Measurements from ENCODE around the gene PON2.
"Not testable (repeated sequence)": the region's sequence is repeated elsewhere in the genome, so short reads cannot be mapped to it uniquely, and the experiment has no call there.

PON2 gene

DNA sequence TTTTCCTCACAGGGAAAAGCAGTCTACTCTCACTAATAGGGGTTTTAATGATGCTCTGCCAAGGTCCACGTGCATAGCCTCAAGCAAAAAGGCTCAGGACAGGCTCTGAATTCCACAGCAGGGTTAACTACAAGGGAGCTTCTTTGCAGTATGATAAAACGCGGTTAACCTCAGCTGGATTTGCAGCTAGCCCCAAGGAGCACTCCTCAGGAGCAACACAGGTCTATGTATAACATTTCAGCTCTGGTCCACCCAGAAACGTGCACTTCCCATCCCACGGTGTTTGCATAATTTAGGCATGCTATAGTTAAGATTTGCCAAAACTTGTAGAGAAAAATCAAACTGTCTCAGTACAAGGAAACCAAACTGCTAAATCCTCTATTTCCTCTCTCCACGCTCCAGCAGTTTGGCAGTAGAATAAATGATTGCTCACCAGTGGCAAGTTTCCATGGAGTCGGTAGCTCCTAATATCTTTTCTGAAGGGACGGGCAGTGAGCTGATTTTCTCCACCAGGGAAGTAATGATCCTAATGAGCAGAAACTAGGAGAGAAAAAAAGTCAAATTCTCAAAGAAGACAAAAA, 37.8 kb upstream of the PON2 start:
- Histone ChIP-seq H3K79me2 (ENCODE audit: control insufficient read depth, insufficient read depth, low read length, unreplicated experiment) (no peaks in the 10 kb centered on the region), H3K27ac (ENCODE audit: low read depth, low read length) (no peak overlapping the region), H3K27me3 (ENCODE audit: insufficient read depth, low read length) (no peaks in the 10 kb centered on the region), H2AFZ (ENCODE audit: low read length, unreplicated experiment) (peak overlapping the region; percentile 42), H3K4me1 (ENCODE audit: control insufficient read depth, insufficient read depth, low read length, unreplicated experiment) (peaks cover 27% of the 10 kb centered on the region), H3K36me3 (ENCODE audit: insufficient read depth, low read length) (no peaks in the 10 kb centered on the region), H3K4me3 (ENCODE audit: low read depth, low read length) (no peak overlapping the region)

DNA sequence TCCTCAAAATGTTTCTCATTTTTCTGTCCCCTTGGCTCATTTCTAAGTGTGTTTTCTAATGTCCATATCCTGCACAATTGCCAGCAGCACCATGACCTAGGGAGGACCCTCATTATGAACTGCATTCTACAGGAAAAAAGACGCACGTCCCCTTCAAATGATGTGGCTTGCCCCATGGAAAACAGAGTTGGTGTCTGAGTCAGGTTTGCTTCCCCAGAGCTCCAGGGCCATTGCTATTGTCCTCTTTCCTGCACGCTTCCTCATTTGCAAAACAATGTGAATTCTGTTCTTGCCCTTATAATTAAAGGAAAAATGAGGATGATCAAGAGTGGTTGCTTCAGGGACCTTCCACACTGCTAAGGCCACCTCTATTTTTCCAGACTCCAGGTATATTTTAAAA, 36.2 kb upstream of the PON2 start:
- peak overlapping the region; percentile 67 for H2AFZ ChIP-seq (ENCODE audit: low read length, unreplicated experiment)
- no peak overlapping the region for H3K27ac ChIP-seq (ENCODE audit: low read depth, low read length)
- no peaks in the 10 kb centered on the region for H3K36me3 ChIP-seq (ENCODE audit: insufficient read depth, low read length)

DNA sequence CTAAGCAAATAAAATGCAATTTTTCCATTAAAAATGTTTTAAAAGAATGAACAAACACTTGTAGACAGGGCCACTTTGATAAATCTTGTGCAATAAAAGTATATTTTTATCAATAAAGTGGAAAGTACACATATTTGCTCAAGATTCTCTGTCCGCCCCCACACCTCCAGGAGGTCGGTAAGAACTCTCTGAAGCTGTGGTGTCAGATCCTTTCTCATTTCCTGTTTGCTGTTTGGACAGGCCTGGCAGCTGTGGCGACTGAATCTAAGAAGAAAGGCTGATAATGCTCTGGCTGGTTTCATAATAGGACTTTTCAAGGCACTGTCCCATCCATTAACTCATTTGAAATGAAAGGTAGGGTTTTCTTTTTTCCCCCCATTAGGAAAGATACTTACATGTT, 35.6 kb upstream of the PON2 start:
- Histone ChIP-seq H3K4me1 (ENCODE audit: control insufficient read depth, insufficient read depth, low read length, unreplicated experiment) (peaks cover 27% of the 10 kb centered on the region), H2AFZ (ENCODE audit: low read length, unreplicated experiment) (peak overlapping the region; percentile 67), H3K4me3 (ENCODE audit: low read depth, low read length) (peak overlapping the region; percentile 19; the same call in 1 of the 2 replicates), H3K27ac (ENCODE audit: low read depth, low read length) (no peak overlapping the region), H3K79me2 (ENCODE audit: control insufficient read depth, insufficient read depth, low read length, unreplicated experiment) (no peaks in the 10 kb centered on the region), H3K36me3 (ENCODE audit: insufficient read depth, low read length) (no peaks in the 10 kb centered on the region), H3K27me3 (ENCODE audit: insufficient read depth, low read length) (no peaks in the 10 kb centered on the region)

More for the DNA sequence above, 36.2 kb upstream of the PON2 start:
- Histone ChIP-seq H3K27me3 (ENCODE audit: insufficient read depth, low read length) (no peaks in the 10 kb centered on the region), H3K79me2 (ENCODE audit: control insufficient read depth, insufficient read depth, low read length, unreplicated experiment) (no peaks in the 10 kb centered on the region), H3K4me1 (ENCODE audit: control insufficient read depth, insufficient read depth, low read length, unreplicated experiment) (peaks cover 27% of the 10 kb centered on the region), H3K4me3 (ENCODE audit: low read depth, low read length) (no peak overlapping the region)

DNA sequence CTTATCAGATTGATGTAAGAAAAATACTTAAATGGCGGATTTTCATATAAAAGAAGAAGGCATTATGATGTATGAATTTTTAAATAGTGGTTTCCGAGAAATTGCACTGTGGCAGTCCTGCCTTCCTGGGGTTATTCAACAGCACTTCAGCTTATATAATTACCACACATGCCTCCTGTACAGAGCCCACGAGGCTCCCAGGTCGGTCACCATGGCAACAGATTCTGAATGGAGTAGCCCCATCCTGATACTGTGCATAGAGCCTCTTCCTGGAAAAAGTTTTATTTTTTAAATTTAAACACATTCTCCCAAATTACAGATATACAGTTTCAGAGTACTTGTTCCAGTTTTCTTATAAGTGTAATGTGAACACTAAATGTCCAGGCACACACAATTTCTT, 35.0 kb upstream of the PON2 start:
- Histone ChIP-seq H2AFZ (ENCODE audit: low read length, unreplicated experiment) (peak overlapping the region; percentile 67), H3K79me2 (ENCODE audit: control insufficient read depth, insufficient read depth, low read length, unreplicated experiment) (no peaks in the 10 kb centered on the region), H3K4me3 (ENCODE audit: low read depth, low read length) (no peak overlapping the region), H3K4me1 (ENCODE audit: control insufficient read depth, insufficient read depth, low read length, unreplicated experiment) (peaks cover 27% of the 10 kb centered on the region), H3K36me3 (ENCODE audit: insufficient read depth, low read length) (no peaks in the 10 kb centered on the region), H3K27me3 (ENCODE audit: insufficient read depth, low read length) (no peaks in the 10 kb centered on the region), H3K27ac (ENCODE audit: low read depth, low read length) (no peak overlapping the region)

DNA sequence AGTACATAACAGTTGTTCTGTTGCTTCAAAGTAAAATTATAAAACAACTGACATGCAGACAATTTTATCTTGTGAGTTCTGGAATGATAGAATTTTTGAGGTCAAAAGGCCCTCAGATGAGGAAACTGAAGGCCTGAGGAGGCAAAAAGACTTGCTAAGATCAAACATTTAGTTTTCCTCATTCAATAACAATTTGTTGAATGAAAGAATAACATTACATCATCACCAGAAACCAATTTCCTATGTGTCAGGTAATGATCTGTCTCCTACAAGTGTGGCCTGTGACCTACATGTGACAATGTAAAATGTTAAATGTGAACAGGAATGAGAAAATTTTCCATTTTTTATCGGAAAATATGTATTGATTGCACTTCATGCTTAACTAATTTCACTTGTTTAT, 34.4 kb upstream of the PON2 start:
- Histone ChIP-seq H3K79me2 (ENCODE audit: control insufficient read depth, insufficient read depth, low read length, unreplicated experiment) (no peaks in the 10 kb centered on the region), H2AFZ (ENCODE audit: low read length, unreplicated experiment) (no peak overlapping the region), H3K27ac (ENCODE audit: low read depth, low read length) (no peak overlapping the region), H3K4me3 (ENCODE audit: low read depth, low read length) (no peak overlapping the region), H3K36me3 (ENCODE audit: insufficient read depth, low read length) (no peaks in the 10 kb centered on the region), H3K4me1 (ENCODE audit: control insufficient read depth, insufficient read depth, low read length, unreplicated experiment) (peaks cover 27% of the 10 kb centered on the region), H3K27me3 (ENCODE audit: insufficient read depth, low read length) (no peaks in the 10 kb centered on the region)

DNA sequence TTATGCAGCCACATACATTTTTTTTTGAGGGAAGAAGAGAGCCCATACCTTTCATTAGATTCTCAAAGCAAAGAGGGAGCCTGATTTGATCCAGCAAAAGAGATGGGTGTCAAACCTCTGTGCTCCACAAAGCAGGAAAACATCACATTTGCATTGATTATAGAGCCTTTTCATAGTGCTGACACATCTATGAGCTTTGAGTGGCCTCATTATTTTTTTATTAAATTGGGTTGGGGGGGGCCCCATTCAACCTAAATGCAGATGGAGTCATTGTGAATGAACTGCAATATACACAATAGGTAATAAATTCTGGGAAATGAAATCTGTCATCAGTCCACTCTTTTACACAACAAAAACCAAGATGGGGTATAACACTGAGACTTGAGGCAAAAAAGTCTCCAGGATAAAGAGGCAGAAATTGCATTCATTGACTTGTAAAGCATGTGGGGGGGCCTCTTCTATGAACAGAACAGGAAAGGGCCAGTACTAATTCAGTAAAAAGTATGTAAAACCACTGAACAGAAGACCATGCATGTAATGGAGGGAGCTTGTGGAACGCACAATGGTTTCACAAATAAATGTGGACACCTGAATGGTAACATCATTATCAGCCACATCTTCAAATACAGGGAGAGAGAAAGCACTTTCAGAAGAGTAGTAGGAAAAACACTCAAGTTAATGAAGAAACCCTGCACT, 33.2 kb upstream of the PON2 start:
- Histone ChIP-seq H3K36me3 (ENCODE audit: insufficient read depth, low read length) (no peaks in the 10 kb centered on the region), H3K27me3 (ENCODE audit: insufficient read depth, low read length) (no peaks in the 10 kb centered on the region), H2AFZ (ENCODE audit: low read length, unreplicated experiment) (no peak overlapping the region), H3K4me3 (ENCODE audit: low read depth, low read length) (no peak overlapping the region), H3K79me2 (ENCODE audit: control insufficient read depth, insufficient read depth, low read length, unreplicated experiment) (no peaks in the 10 kb centered on the region), H3K4me1 (ENCODE audit: control insufficient read depth, insufficient read depth, low read length, unreplicated experiment) (peaks cover 26% of the 10 kb centered on the region), H3K27ac (ENCODE audit: low read depth, low read length) (no peak overlapping the region)

DNA sequence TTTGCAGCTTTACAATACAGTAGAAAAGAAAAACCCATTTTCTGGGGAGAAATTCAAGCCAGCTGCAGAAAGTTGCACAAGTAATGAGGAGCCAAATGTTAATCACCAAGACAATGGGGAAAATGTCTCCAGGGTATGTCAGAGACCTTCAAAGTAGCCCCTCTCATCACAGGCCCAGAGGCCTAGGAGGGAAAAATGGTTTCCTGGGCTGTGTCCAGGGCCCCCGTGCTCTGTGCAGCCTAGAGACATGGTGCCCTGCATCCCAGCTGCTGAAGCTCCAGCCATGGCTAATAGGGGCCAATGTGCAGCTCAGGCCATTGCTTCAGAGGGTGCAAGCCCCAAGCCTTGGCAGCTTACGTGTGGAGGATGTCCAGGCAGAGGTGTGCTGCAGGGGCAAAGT, 25.8 kb upstream of the PON2 start:
- not testable (repeated sequence) for H2AFZ ChIP-seq (ENCODE audit: low read length, unreplicated experiment); H3K27me3 ChIP-seq (ENCODE audit: insufficient read depth, low read length); H3K4me3 ChIP-seq (ENCODE audit: low read depth, low read length); H3K27ac ChIP-seq (ENCODE audit: low read depth, low read length); H3K36me3 ChIP-seq (ENCODE audit: insufficient read depth, low read length); H3K79me2 ChIP-seq (ENCODE audit: control insufficient read depth, insufficient read depth, low read length, unreplicated experiment); H3K4me1 ChIP-seq (ENCODE audit: control insufficient read depth, insufficient read depth, low read length, unreplicated experiment)

DNA sequence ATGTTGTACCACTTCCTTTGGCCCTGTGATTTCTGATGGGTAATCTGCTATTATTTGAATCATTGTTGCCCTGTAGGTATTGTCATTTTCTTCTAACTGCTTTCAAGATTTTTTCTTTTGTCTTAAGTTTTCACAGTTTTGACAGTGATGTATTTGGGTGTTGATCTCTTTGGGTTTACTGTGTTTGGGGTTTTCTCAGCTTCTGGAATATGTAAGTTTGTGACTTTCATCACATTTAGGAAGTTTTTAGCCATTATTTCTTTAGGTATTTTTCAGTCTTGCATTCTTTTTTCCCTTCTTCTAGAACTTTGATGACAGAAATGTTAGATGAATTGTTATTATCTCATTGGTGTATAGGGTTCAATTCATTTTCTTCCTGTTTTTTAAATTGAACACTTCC, 23.1 kb upstream of the PON2 start:
- Histone ChIP-seq H3K27ac (ENCODE audit: low read depth, low read length) (no peak overlapping the region), H3K27me3 (ENCODE audit: insufficient read depth, low read length) (no peaks in the 10 kb centered on the region), H2AFZ (ENCODE audit: low read length, unreplicated experiment) (no peak overlapping the region), H3K4me3 (ENCODE audit: low read depth, low read length) (no peak overlapping the region), H3K4me1 (ENCODE audit: control insufficient read depth, insufficient read depth, low read length, unreplicated experiment) (no peaks in the 10 kb centered on the region), H3K36me3 (ENCODE audit: insufficient read depth, low read length) (no peaks in the 10 kb centered on the region), H3K79me2 (ENCODE audit: control insufficient read depth, insufficient read depth, low read length, unreplicated experiment) (no peaks in the 10 kb centered on the region)

DNA sequence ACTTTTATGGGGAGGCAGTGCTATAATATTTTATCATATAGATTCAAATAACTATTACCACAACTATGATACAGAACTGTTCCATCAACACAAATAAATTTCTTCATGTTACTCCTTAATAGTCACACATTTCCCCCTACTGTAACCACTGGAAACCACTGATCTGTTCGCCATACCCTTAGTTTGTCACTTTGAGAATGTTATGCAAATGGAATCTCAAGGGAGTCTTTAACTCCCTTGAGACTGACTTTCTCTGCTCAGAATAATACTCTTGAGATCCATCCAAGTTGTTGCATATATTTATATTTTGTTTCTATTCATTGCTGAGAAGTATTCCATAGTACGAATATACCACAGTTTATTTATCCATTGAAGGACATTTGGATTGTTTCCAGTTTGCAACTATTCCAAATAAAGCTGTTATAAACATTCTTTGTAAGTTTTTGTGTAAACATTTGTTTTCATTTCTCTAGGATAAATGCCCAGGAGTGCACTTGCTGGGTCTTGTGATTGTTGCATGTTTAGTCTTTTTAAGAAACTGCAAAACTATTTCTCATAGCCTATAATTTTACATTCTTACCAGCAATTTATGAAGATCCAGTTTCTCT, 19.7 kb upstream of the PON2 start:
- H2AFZ ChIP-seq (ENCODE audit: low read length, unreplicated experiment): no peak overlapping the region
- no peaks in the 10 kb centered on the region for H3K79me2 ChIP-seq (ENCODE audit: control insufficient read depth, insufficient read depth, low read length, unreplicated experiment)
- no peaks in the 10 kb centered on the region for H3K27me3 ChIP-seq (ENCODE audit: insufficient read depth, low read length)
- H3K4me3 ChIP-seq (ENCODE audit: low read depth, low read length): no peak overlapping the region
- no peaks in the 10 kb centered on the region for H3K4me1 ChIP-seq (ENCODE audit: control insufficient read depth, insufficient read depth, low read length, unreplicated experiment)
- H3K27ac ChIP-seq (ENCODE audit: low read depth, low read length): no peak overlapping the region
- H3K36me3 ChIP-seq (ENCODE audit: insufficient read depth, low read length): no peaks in the 10 kb centered on the region

DNA sequence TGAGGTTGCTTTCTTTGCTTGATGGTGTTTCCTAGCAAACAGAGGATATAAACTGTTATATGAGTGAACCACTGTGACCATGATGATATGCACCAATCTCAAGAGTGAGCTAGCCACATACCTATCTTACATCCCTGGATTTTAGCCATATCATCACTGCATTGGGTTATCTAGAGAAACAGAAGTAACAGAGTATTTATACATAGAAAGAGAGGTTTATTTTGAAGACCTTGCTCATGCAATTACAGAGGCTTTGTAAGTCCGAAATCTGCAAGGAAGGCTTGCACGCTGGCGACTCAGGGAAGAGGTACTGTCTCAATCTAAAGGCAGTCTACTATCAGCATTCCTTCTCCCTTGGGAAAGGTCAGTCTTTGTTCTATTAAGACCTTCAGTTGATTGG, 11.8 kb upstream of the PON2 start:
- no peak overlapping the region for H2AFZ ChIP-seq (ENCODE audit: low read length, unreplicated experiment)
- no peaks in the 10 kb centered on the region for H3K27me3 ChIP-seq (ENCODE audit: insufficient read depth, low read length)
- no peak overlapping the region for H3K27ac ChIP-seq (ENCODE audit: low read depth, low read length)
- H3K4me1 ChIP-seq (ENCODE audit: control insufficient read depth, insufficient read depth, low read length, unreplicated experiment): no peaks in the 10 kb centered on the region
- H3K79me2 ChIP-seq (ENCODE audit: control insufficient read depth, insufficient read depth, low read length, unreplicated experiment): no peaks in the 10 kb centered on the region
- no peaks in the 10 kb centered on the region for H3K36me3 ChIP-seq (ENCODE audit: insufficient read depth, low read length)
- no peak overlapping the region for H3K4me3 ChIP-seq (ENCODE audit: low read depth, low read length)

DNA sequence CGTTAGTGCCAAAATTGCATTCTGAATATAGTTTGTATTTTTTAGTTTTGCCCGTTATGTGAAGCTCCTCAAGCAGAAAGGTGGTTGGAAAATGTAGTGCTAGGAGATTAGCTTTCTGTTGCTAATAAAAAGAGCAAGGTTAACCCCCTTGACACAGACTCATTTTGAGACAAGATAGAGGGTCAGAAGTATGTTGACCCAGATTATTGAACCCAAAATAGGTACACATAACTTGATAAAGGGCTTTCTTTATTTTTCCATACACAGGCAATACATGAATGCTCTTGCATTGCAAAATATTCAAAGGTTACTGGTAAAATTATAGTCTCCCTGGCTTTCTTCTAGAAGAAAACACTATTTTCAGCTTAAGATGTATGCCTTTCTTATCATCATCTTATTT, 10.0 kb upstream of the PON2 start:
- Histone ChIP-seq H3K4me3 (ENCODE audit: low read depth, low read length) (no peak overlapping the region), H3K27ac (ENCODE audit: low read depth, low read length) (no peak overlapping the region)

More for the DNA sequence above, 10.0 kb upstream of the PON2 start:
- Histone ChIP-seq H3K79me2 (ENCODE audit: control insufficient read depth, insufficient read depth, low read length, unreplicated experiment) (no peaks in the 10 kb centered on the region), H3K4me1 (ENCODE audit: control insufficient read depth, insufficient read depth, low read length, unreplicated experiment) (no peaks in the 10 kb centered on the region), H3K36me3 (ENCODE audit: insufficient read depth, low read length) (no peaks in the 10 kb centered on the region), H2AFZ (ENCODE audit: low read length, unreplicated experiment) (no peak overlapping the region), H3K27me3 (ENCODE audit: insufficient read depth, low read length) (no peaks in the 10 kb centered on the region)
